ENCODE measurements around the gene SKAP1. TPM values are rescaled to one million over a fixed set of nuclear protein-coding genes. Genes with fewer than 3 reads are reported as not detected.
A peak's percentile ranks its signal among the peaks of the same experiment; 100 is the strongest.
"Not testable (repeated sequence)": the region's sequence is repeated elsewhere in the genome, so short reads cannot be mapped to it uniquely, and the experiment has no call there.

SKAP1 gene
- polyA plus RNA-seq, 3 donors: 9.0 to 9.9 (median 9.6) TPM

GRCh38 chr17:48286917-48287316 lies 143.1 kb downstream of the SKAP1 start:
- DNase-seq: not testable (repeated sequence)

DNA sequence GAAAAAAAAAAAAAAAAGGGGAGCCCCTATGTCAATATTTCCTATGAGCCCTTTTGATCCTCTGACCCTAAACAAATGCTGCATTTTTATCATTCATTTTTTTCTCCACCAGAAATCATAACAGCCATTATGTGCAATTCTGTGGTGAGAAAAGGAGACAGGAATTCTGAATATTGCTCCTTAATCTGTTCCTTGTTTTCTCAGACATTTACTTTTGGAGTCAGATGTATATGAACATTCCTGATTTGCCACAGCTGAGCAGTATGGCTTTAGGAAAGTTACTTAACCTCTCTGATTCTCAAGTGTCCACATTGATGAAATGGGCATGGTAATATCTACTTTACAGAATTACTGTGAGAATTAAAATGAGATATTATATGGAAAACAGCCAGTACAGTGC lies 144.4 kb downstream of the SKAP1 start:
- DNase-seq: no peak

- no peak for DNase-seq
Measured at GRCh38 chr17:48283907-48284306, 146.1 kb downstream of the SKAP1 start.

- DNase-seq: no peak
Measured at GRCh38 chr17:48283411-48283810, 146.6 kb downstream of the SKAP1 start.

- DNase-seq: no peak
Measured at GRCh38 chr17:48282303-48282702, 147.7 kb downstream of the SKAP1 start.

- no peak for DNase-seq
Measured at GRCh38 chr17:48278760-48279491, 151.1 kb downstream of the SKAP1 start.

DNA sequence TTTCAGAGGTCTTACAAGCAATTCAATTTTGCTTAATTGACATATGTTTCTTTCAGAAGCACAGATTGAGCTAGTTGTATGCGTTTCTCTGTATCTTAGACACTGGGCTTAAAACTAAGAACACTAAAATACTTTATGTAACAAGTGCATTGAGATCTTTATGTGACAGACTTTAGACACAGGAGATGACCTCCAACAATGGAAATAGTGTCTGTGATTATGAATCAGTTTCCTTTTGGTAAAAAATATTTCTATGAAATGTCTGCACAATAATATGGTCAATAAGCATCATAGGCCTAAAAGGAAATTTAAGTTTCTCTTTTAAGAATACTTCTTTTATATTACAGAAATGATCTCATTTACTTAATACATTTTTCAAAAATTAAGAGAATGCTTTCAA lies 153.2 kb downstream of the SKAP1 start:
- DNase-seq: no peak

DNA sequence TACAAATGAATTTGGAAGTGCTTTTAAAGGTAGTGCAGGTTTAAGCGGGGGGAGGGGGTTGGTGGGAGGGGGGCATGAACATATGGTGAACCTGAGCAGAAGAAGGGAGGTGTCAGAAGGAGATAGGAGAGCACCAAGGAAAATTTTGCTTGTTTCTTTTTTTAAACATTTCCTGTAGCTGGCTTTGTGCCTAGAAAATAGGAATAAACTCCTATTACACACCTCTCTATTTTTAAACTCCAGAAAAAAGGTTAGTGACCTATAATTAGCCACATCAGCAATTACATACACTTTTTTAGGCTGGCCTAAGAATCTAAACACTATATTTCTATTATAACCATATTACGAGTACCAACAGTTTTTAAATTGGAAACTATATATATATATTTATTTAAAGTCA lies 159.1 kb downstream of the SKAP1 start:
- DNase-seq: no peak

DNA sequence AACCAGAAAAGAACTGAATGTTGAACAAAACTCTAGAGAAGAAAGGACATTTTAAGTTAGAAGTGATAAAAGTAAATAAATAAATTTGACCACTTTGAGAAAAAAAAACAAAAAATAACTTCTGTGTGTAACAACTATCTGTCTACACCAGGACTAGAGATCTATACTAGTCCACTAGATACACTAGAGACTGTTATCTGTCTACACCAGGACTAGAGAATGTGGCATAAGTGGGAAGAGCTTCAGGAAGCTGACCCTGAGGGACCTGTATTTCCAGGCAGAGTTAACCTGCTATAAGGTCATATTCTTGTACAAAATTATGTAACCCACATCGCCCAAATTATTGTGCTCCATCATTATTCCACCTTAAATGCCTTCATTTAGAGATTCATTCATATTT lies 160.8 kb downstream of the SKAP1 start:
- no peak for DNase-seq

- DNase-seq: no peak
Measured at GRCh38 chr17:48263731-48264035, 166.3 kb downstream of the SKAP1 start.

DNA sequence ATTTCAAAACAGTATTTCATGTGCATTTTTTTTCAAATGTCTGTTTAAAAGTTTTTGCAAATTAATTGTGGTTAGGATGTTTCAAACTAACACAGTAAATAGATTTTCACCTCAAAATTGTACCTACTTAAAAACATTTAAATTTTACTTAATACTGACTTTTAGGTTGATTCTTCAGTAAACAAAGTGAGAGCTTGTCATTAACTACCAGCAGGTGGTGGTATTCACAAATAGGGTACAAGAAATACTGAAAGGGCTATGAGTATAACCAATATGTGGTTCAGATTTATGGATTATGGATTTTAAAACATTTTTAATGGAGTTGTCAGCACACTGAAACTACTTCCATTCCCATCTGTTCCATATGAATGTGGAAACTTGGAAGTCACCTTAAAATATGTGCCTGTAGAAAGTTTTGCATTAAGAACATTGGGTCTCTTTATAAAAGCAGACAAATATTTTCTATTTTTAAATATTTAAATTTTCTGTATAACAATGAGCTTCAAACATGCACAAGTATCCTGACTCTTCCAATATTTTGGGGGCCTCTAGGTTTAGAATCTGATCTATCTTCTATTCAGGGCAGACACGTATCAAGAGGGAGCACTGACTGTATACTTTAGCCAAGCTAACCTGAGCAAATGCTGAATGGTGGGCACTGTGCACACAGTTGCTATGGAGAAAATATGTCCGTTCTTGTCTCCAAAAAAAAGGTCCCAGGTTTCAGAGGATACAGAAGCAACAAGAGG lies 166.9 kb downstream of the SKAP1 start:
- no peak for DNase-seq

GRCh38 chr17:48261297-48261880 lies 168.6 kb downstream of the SKAP1 start:
- DNase-seq: no peak

DNA sequence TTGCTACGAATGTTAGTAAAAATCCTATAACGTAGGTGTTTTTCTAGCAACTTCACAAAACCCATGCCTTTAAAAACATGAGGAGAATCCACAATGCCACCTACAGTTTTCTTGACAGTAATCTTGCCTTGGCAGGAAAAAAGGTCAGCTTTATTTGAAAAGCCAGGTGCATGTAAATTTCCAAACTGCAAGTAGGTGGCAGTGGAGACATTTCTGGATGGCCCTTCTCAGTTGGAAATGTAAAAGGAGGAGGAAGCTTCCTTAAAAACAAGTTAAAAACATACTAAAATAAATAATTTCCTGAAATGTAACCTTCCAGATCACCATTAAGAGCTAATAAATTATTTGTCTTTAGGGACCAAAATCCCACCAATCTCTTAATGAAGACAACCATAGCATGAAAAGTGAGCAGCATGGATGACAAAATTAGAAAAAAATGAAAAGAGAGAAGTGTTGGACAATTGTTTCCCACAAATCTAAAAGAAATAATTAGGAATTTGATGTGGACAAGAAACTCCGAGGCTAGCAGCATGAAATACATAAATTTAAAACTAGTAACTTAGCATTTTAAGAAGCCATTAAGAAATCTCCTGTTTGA lies 170.2 kb downstream of the SKAP1 start:
- peak; percentile 60 for DNase-seq

GRCh38 chr17:48258331-48258730 lies 171.7 kb downstream of the SKAP1 start:
- DNase-seq: no peak

GRCh38 chr17:48255759-48256158 lies 174.3 kb downstream of the SKAP1 start:
- no peak for DNase-seq

DNA sequence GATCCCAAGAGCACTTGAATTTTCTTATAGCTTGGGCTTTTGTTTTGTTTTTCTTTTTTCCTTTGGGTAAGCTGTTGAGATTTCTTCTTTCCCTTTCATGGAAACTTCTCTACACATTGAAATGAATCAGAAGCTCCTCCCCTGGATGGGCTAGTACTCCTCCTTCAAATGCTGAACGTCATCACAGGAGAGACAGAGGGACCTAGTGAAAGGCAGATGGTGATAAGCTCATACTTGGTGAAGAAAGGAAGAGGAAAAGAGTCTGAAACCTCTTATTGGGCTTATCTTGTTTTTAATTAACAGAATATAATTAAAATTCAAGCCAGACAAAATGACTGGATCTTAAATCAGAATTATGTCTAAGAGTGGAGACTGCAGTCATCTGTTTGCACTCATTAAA lies 175.1 kb downstream of the SKAP1 start:
- no peak for DNase-seq

- no peak for DNase-seq
Measured at GRCh38 chr17:48253975-48254374, 176.0 kb downstream of the SKAP1 start.

GRCh38 chr17:48251950-48252349 lies 178.1 kb downstream of the SKAP1 start:
- DNase-seq: no peak

GRCh38 chr17:48250949-48251348 lies 179.1 kb downstream of the SKAP1 start:
- DNase-seq: no peak

- not testable (repeated sequence) for DNase-seq
Measured at GRCh38 chr17:48250059-48250458, 180.0 kb downstream of the SKAP1 start.

GRCh38 chr17:48247603-48248002 lies 182.4 kb downstream of the SKAP1 start:
- DNase-seq: no peak

- DNase-seq: no peak
Measured at GRCh38 chr17:48247038-48247437, 183.0 kb downstream of the SKAP1 start.

- DNase-seq: no peak
Measured at GRCh38 chr17:48246612-48247011, 183.4 kb downstream of the SKAP1 start.

Measured in renal pelvis (tissue), 4 donors.